ENCODE data around the gene GABRR2.

Gene GABRR2

DNA sequence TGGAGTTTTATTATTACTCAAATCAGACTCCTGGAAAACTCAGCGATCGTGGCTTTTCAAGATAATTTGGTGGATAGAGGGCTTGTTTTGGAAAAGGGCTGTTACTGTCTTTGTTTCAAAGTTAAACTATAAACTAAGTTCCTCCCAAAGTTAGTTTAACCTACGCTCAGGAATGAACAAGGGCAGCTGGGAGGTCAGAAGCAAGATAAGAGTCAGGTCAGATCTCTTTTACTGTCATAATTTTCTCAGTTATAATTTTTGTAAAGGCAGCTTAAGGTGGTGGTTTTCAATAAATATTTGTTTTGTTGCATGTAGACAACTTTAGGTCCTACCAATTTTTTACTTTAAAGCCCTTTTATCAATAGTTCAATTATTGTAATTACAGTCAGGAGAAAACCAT, 9.2 kb upstream of the GABRR2 start:
- no peak overlapping the region for H3K4me3 ChIP-seq (ENCODE audit: low read length)
- no peak for TF ChIP-seq CTCF (IDR thresholded peaks at IDR 0.05; ENCODE audit: insufficient read depth, low read depth, low read length, missing control alignments)
- no peak for DNase-seq (ENCODE audit: low read depth)

- no peak for TF ChIP-seq CTCF (IDR thresholded peaks at IDR 0.05; ENCODE audit: insufficient read depth, low read depth, low read length, missing control alignments)
- DNase-seq (ENCODE audit: low read depth) = no peak
- no peak overlapping the region for H3K4me3 ChIP-seq (ENCODE audit: low read length)
These were observed 8.4 kb upstream of the GABRR2 start for GRCh38 chr6:89323511-89323971.

DNA sequence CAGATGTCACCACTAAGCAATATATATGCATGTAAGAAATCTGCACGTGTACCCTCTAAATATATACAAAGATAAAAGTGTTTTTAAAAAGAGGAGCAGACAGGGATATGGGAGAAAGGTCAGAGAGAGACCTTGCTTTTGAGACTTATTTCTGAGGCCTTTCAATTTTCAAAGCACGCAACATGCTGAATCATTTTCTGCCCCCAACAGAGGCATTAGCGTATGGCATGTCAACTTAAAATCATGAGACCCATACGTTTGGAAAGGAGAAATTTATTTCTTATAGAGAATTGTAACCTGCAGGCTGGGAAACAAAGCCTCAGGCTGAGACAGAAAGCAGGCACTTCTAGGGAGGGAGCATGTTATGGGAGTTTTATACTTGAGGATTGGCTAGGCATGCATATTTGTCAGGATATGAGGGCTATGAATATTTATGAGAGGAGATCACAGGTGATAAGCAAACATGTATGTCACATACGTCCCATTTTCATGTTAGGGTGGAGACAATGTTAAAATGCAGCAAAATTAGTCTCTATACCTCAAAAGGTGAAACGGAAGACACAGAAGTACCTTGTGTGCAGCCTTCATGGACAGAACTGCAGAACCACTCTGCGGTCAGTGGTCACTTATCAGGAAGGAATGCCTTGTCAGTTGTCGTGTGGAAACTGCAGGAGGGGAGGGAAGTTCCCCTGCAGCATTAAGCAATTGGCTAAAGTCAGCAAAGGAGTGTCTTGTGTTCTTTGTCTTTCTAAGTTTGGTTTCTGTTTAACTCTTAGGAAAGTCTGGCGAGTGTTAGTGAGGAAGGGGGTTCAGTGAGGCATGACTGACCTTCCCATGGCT, 6.3 kb upstream of the GABRR2 start:
- no peak for DNase-seq (ENCODE audit: low read depth)
- no peak overlapping the region for H3K4me3 ChIP-seq (ENCODE audit: low read length)
- no peak for TF ChIP-seq CTCF (IDR thresholded peaks at IDR 0.05; ENCODE audit: insufficient read depth, low read depth, low read length, missing control alignments)

GRCh38 chr6:89320012-89320559, 5.0 kb upstream of the GABRR2 start:
- TF ChIP-seq CTCF (IDR thresholded peaks at IDR 0.05; ENCODE audit: insufficient read depth, low read depth, low read length, missing control alignments) = no peak
- H3K4me3 ChIP-seq (ENCODE audit: low read length) = no peak overlapping the region
- no peak for DNase-seq (ENCODE audit: low read depth)

DNA sequence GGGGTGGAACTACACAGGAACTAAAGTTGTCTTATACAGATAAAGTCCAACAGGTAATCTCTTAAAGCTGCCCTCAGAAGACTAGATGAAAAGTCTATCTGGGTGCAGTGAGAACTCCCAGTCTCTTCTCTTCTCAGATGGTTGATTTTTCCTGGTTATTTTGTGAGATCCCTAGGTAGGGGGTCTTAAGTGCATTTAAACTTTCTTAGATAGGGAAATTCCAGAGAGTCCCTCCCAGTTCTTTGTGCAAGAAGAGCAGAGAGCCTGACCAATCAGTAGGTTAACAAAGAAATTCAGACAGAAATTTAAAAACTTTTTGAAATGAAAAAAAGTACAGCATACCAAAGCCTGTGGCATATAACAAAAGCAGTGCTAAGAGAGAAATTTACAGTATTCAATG, 2.0 kb upstream of the GABRR2 start:
- TF ChIP-seq CTCF (IDR thresholded peaks at IDR 0.05; ENCODE audit: insufficient read depth, low read depth, low read length, missing control alignments) = no peak
- H3K4me3 ChIP-seq (ENCODE audit: low read length) = no peak overlapping the region
- no peak for DNase-seq (ENCODE audit: low read depth)

DNA sequence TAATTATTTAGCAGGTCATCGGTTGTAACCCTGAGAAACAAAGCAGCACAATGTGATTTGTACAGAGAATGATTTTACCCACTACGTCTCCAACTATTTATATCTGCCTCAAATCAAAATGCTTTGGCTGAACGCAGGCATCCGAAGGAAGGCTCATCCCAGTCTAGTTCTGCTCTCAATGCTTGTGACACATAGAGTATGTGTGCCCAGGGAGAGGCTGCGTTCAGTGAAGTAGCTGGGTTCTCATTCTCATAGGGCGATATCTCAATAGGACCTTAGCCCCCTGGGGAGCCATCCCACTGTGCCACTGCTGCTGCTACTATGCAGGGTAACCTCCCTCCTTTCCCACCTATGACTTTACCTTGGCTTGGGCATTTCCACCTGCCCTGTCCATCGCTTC, 407 bp downstream of the GABRR2 start:
- no peak for TF ChIP-seq CTCF (IDR thresholded peaks at IDR 0.05; ENCODE audit: insufficient read depth, low read depth, low read length, missing control alignments)
- DNase-seq (ENCODE audit: low read depth) = no peak
- H3K4me3 ChIP-seq (ENCODE audit: low read length) = no peak overlapping the region
